GM18858 (cell line): ENCODE data around the gene UBE3B.

ENCODE experiments used
- ATAC-seq: cut with Tn5 transposase; IDR thresholded peaks from one replicate; pipeline ENCODE4 v1.9.1; 2021; ENCODE audit not compliant: unreplicated experiment

The UBE3B gene

GRCh38 chr12:109449845-109450532, 27.4 kb upstream of the UBE3B start:
- ATAC-seq: no peak

- no peak for ATAC-seq
Observed at GRCh38 chr12:109450980-109451379, 26.5 kb upstream of the UBE3B start.

- ATAC-seq: no peak
Observed at GRCh38 chr12:109451400-109451799, 26.0 kb upstream of the UBE3B start.

- no peak for ATAC-seq
Observed at GRCh38 chr12:109452489-109452888, 24.9 kb upstream of the UBE3B start.

- ATAC-seq: no peak
Observed at GRCh38 chr12:109455706-109456105, 21.7 kb upstream of the UBE3B start.

GRCh38 chr12:109458086-109458485, 19.3 kb upstream of the UBE3B start:
- no peak for ATAC-seq

- ATAC-seq: no peak
Observed at GRCh38 chr12:109458771-109459208, 18.6 kb upstream of the UBE3B start.

GRCh38 chr12:109459247-109459646, 18.2 kb upstream of the UBE3B start:
- no peak for ATAC-seq

- ATAC-seq: no peak
Observed at GRCh38 chr12:109460538-109460937, 16.9 kb upstream of the UBE3B start.

- ATAC-seq: no peak
Observed at GRCh38 chr12:109461049-109461845, 16.2 kb upstream of the UBE3B start.

GRCh38 chr12:109461846-109462756, 15.3 kb upstream of the UBE3B start:
- no peak for ATAC-seq

- ATAC-seq: no peak
Observed at GRCh38 chr12:109462868-109463692, 14.4 kb upstream of the UBE3B start.

- no peak for ATAC-seq
Observed at GRCh38 chr12:109463756-109464155, 13.7 kb upstream of the UBE3B start.

GRCh38 chr12:109464642-109465351, 12.6 kb upstream of the UBE3B start:
- ATAC-seq: no peak

- no peak for ATAC-seq
Observed at GRCh38 chr12:109466305-109466704, 11.1 kb upstream of the UBE3B start.

GRCh38 chr12:109466821-109467220, 10.6 kb upstream of the UBE3B start:
- ATAC-seq: no peak

- ATAC-seq: no peak
Observed at GRCh38 chr12:109467978-109468676, 9.3 kb upstream of the UBE3B start.

- no peak for ATAC-seq
Observed at GRCh38 chr12:109469517-109469916, 7.9 kb upstream of the UBE3B start.

- ATAC-seq: no peak
Observed at GRCh38 chr12:109473006-109473405, 4.4 kb upstream of the UBE3B start.
